Loucy (cell line): ENCODE data around the gene TTLL5.

Experiments used
- CTCF ChIP-seq: fragments of 200-600 bp; sonication (generic); conservative IDR thresholded peaks from 2 replicates; pipeline ENCODE4 v1.5.1; 2014; ENCODE audit warnings: mild to moderate bottlenecking, antibody characterized with exemption, low read length
- EZH2phosphoT487 ChIP-seq: fragments of 200-600 bp; IDR thresholded peaks from 2 replicates; pipeline ENCODE4 v1.6.1; 2018; ENCODE audit warnings: antibody characterized with exemption, mild to moderate bottlenecking, moderate library complexity, borderline replicate concordance

- TF ChIP-seq CTCF (no peak), EZH2phosphoT487 (no peak)
Measured at GRCh38 chr14:75717729-75718128, 56.7 kb downstream of the TTLL5 start.
